NB4 (cell line): Measurements from ENCODE around the gene CD79A.

Source experiments
- DNase-seq: peaks from one replicate; pipeline ENCODE4 v3.0.0; 2010; ENCODE audit warnings: low read depth
- H3K4me3 ChIP-seq: one replicate; pipeline ENCODE4 v1.5.1; 2011; ENCODE audit warnings: mild to moderate bottlenecking, low read depth, low read length, moderate library complexity
- MAX ChIP-seq: IDR thresholded peaks from 2 replicates; pipeline ENCODE4 v1.6.1; 2011; ENCODE audit warnings: low read depth, low read length
- MYC ChIP-seq: IDR thresholded peaks from 2 replicates; pipeline ENCODE4 v1.6.1; 2011; ENCODE audit warnings: low read depth, low read length
- POLR2A ChIP-seq: IDR thresholded peaks from 2 replicates; pipeline ENCODE4 v1.6.1; 2011; ENCODE audit warnings: mild to moderate bottlenecking; ENCODE audit not compliant: insufficient read length; ENCODE audit errors: extremely low read depth
- TF ChIP-seq, protein P1 (sequence below): IDR thresholded peaks from one replicate; pipeline ENCODE4 v1.5.1; 2012; ENCODE audit warnings: low read depth, low read length

The CD79A gene

GRCh38 chr19:41897181-41897580 lies 20.1 kb downstream of the CD79A start:
- TF ChIP-seq MAX (no peak), POLR2A (no peak), MYC (no peak)
- TF ChIP-seq, protein P1, sequence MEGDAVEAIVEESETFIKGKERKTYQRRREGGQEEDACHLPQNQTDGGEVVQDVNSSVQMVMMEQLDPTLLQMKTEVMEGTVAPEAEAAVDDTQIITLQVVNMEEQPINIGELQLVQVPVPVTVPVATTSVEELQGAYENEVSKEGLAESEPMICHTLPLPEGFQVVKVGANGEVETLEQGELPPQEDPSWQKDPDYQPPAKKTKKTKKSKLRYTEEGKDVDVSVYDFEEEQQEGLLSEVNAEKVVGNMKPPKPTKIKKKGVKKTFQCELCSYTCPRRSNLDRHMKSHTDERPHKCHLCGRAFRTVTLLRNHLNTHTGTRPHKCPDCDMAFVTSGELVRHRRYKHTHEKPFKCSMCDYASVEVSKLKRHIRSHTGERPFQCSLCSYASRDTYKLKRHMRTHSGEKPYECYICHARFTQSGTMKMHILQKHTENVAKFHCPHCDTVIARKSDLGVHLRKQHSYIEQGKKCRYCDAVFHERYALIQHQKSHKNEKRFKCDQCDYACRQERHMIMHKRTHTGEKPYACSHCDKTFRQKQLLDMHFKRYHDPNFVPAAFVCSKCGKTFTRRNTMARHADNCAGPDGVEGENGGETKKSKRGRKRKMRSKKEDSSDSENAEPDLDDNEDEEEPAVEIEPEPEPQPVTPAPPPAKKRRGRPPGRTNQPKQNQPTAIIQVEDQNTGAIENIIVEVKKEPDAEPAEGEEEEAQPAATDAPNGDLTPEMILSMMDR: no peak
- H3K4me3 ChIP-seq: no peak overlapping the region
- no peak for DNase-seq

- DNase-seq: no peak
- H3K4me3 ChIP-seq: no peak overlapping the region
- TF ChIP-seq POLR2A (no peak), MYC (no peak), MAX (no peak)
- TF ChIP-seq, protein P1: no peak
Measured at GRCh38 chr19:41897820-41898219, 20.7 kb downstream of the CD79A start.

DNA sequence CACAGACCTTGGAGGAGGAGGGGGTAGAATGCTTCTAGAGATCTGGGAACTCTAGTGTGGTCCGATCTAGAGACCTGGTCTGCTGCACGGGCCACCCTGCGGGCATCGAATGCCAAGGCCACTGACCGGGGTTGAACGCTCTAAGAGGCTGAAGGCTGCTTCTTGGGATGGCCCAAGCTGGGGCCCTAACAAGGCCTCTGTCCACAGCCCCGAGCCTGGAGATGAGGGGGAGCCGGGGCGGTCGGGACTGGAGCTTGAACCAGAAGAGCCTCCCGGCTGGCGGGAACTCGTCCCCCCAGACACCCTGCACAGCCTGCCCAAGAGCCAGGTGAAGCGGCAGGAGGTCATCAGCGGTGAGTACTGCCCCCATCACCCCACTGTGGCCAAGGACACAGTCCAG lies 21.2 kb downstream of the CD79A start:
- H3K4me3 ChIP-seq: no peak overlapping the region
- DNase-seq: no peak
- TF ChIP-seq, protein P1: no peak
- TF ChIP-seq MAX (no peak), MYC (no peak), POLR2A (no peak)

DNA sequence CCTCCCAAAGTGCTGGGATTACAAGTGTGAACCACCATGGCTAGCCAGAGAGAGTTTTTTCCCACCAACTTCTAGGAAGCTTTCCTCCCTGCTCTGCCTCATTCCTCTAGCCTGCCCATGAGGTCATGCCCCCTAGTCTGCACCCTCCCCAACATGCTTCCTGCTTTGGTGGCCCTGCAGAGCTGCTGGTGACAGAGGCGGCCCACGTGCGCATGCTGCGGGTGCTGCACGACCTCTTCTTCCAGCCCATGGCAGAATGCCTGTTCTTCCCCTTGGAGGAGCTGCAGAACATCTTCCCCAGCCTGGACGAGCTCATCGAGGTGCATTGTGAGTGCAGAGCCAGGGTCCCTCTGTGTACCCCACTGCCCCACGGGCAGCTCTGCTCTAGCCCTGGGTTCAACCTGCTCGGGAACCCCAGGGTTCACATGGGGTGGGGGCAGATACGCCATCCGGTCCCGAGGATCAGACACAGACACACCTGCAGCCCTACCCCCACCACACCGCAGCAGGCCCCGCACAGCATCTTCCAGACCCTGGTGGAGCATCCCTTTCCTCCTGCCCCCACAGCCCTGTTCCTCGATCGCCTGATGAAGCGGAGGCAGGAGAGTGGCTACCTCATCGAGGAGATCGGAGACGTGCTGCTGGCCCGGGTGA lies 24.8 kb downstream of the CD79A start:
- no peak overlapping the region for H3K4me3 ChIP-seq
- DNase-seq: no peak
- no peak for TF ChIP-seq POLR2A

DNA sequence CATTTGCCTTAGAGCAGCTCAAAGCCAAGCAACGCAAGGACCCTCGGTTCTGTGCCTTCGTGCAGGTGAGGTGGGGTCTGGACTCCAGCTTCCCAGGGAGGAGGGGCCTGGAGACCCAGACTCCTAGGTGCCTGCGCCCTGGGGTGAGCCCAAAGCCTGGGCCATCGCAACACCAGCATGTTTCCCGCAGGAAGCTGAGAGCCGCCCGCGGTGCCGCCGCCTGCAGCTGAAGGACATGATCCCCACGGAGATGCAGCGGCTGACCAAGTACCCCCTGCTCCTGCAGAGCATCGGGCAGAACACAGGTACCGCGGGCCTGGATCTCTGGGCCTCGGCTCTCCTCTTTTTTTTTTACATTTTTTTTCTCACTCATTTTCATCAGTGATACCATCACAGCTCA lies 25.5 kb downstream of the CD79A start:
- TF ChIP-seq MAX (no peak), MYC (no peak), POLR2A (no peak)
- TF ChIP-seq, protein P1: no peak
- no peak overlapping the region for H3K4me3 ChIP-seq
- DNase-seq: no peak

- no peak for DNase-seq
- H3K4me3 ChIP-seq: no peak overlapping the region
- no peak for TF ChIP-seq MAX
- no peak for TF ChIP-seq POLR2A
- TF ChIP-seq MYC: no peak
- TF ChIP-seq, protein P1: no peak
Measured at GRCh38 chr19:41903193-41903953, 26.3 kb downstream of the CD79A start.
